Sigmoid colon (tissue), 7 donors: ENCODE data around the gene R3HDM2. TPM values are rescaled to one million over a fixed set of nuclear protein-coding genes. Genes with fewer than 3 reads are reported as not detected.

Source experiments
- DNase-seq: peaks from one replicate; pipeline ENCODE4 v3.0.0-alpha.2; 2019
- H3K27ac ChIP-seq, 4 donors: fragments of 200-600 bp; sonication (generic); one replicate each; pipeline ENCODE4 v1.5.1; 2016 to 2019; ENCODE audit warnings: mild to moderate bottlenecking in 1 of 4
- H3K27me3 ChIP-seq, 3 donors: fragments of 200-600 bp; sonication (generic); one replicate each; pipeline ENCODE4 v1.5.1; 2019; ENCODE audit warnings: mild to moderate bottlenecking in 1 of 3
- H3K36me3 ChIP-seq, 4 donors: fragments of 200-600 bp; sonication (generic); one replicate each; pipeline ENCODE4 v1.5.1; 2016 to 2019
- H3K4me1 ChIP-seq, 4 donors: fragments of 200-600 bp; sonication (generic); one replicate each; pipeline ENCODE4 v1.5.1; 2017 to 2019
- H3K4me3 ChIP-seq, 4 donors: fragments of 200-600 bp; sonication (generic); one replicate each; pipeline ENCODE4 v1.5.1; 2017 to 2019; ENCODE audit warnings: mild to moderate bottlenecking in 2 of 4, moderate library complexity in 1 of 4
- H3K9me3 ChIP-seq, 4 donors: fragments of 200-600 bp in 3 of 4; sonication (generic) in 3 of 4; one replicate each; pipeline versions ENCODE4 v1.5.1 to v1.6.1; 2013 to 2019
- CTCF ChIP-seq, 4 experiments: fragments of 450-650 bp in 3 of 4; fragments of 200-600 bp in 1 of 4; IDR thresholded peaks; one replicate each; pipeline ENCODE4 v1.5.1; 2016 to 2019; ENCODE audit warnings: antibody characterized with exemption in 4 of 4, mild to moderate bottlenecking in 3 of 4, moderate library complexity in 2 of 4
- EP300 ChIP-seq, 4 donors: sonication (generic); formaldehyde crosslinking; IDR thresholded peaks; one replicate each; pipeline ENCODE4 v1.6.1; 2017; ENCODE audit warnings: antibody characterized with exemption in 4 of 4
- POLR2A ChIP-seq, 2 donors: fragments of 450-650 bp; IDR thresholded peaks; one replicate each; pipeline ENCODE4 v1.6.1; 2016; ENCODE audit warnings: antibody characterized with exemption in 2 of 2, mild to moderate bottlenecking in 2 of 2, moderate library complexity in 2 of 2
- POLR2AphosphoS5 ChIP-seq, 4 donors: sonication (generic); formaldehyde crosslinking; IDR thresholded peaks; one replicate each; pipeline ENCODE4 v1.6.1; 2017; ENCODE audit warnings: antibody characterized with exemption in 4 of 4
- WGBS, 2 donors: extraction: QIAGEN DNeasy Blood & Tissue Kit; methylation state at CpG; one replicate each; pipeline ENCODE4 v1.1.7; 2013; 5-methylcytosine and 5-hydroxymethylcytosine counted together
- intact Hi-C: fragments of 100-400 bp; cut with DNase I; formaldehyde crosslinking; loops from one replicate; pipeline ENCODE4 v1.15.1; 2023
- polyA plus RNA-seq, 3 donors: library from polyadenylated mRNA; stranded (reverse); fragments of 200-250 nt; gene quantifications; one replicate each; pipeline ENCODE4 v1.2.3, GENCODE V29; 2013
- total RNA-seq, 4 donors: library from RNA; depleted of rRNA; stranded (reverse); fragments of >200 nt; gene quantifications; one replicate each; pipeline ENCODE4 v1.1.0, GENCODE V29; 2016
- donor health status: healthy with polysubstance abuse.
- donor health status: Bipolar disorder and iron deficiency.
- donor health status: healthy.

The R3HDM2 gene
- total and polyA plus RNA-seq, 7 donors, result 10.9 to 37.7 (median 28.3) TPM

- Histone ChIP-seq H3K36me3 (peaks cover 0 to 40% (median 24%) of the 10 kb centered on the region in 4 donors), H3K9me3 (no peaks in the 10 kb centered on the region), H3K27me3 (peaks cover 36 to 53% (median 42%) of the 10 kb centered on the region in 3 donors), H3K4me3 (no peak overlapping the region), H3K27ac (no peak overlapping the region), H3K4me1 (peaks cover 0 to 32% (median 28%) of the 10 kb centered on the region in 4 donors)
- intact Hi-C loops, result loop anchor here (1.0 kb wide), 2 partner anchors 25 to 29 kb away; no protein-coding TSS in a partner anchor
- TF ChIP-seq POLR2A (IDR thresholded peaks at IDR 0.05) (no peak), CTCF (IDR thresholded peaks at IDR 0.05) (no peak), POLR2AphosphoS5 (IDR thresholded peaks at IDR 0.05) (peak in 2 of 4 donors; percentile 1 to 3), EP300 (IDR thresholded peaks at IDR 0.05) (no peak)
- DNase-seq, result no peak
- 63 to 64% methylated on average over 4 of the region's 4 CpGs for WGBS, 2 donors
Observed at GRCh38 chr12:57213763-57214397, 217.0 kb downstream of the R3HDM2 start.

GRCh38 chr12:57213058-57213715 lies 217.7 kb downstream of the R3HDM2 start:
- 9 to 11% methylated on average over 16 of the region's 16 CpGs for WGBS, 2 donors
- Histone ChIP-seq H3K27ac (no peak overlapping the region), H3K36me3 (peaks cover 6 to 47% (median 27%) of the 10 kb centered on the region in 4 donors), H3K4me1 (peaks cover 0 to 32% (median 28%) of the 10 kb centered on the region in 4 donors), H3K9me3 (no peaks in the 10 kb centered on the region), H3K4me3 (no peak overlapping the region), H3K27me3 (peaks cover 34 to 46% (median 35%) of the 10 kb centered on the region in 3 donors)
- DNase-seq, result peak; percentile 93
- TF ChIP-seq POLR2AphosphoS5 (IDR thresholded peaks at IDR 0.05) (peak in 1 of 4 donors; percentile 44), EP300 (IDR thresholded peaks at IDR 0.05) (no peak), POLR2A (IDR thresholded peaks at IDR 0.05) (no peak), CTCF (IDR thresholded peaks at IDR 0.05) (peak; percentile 73 to 89 (median 78))
- intact Hi-C loops, result loop anchor here (1.0 kb wide), 1 partner anchor 30 kb away; no protein-coding TSS in a partner anchor

GRCh38 chr12:57212701-57213057 lies 218.2 kb downstream of the R3HDM2 start:
- Histone ChIP-seq H3K36me3 (peaks cover 8 to 52% (median 29%) of the 10 kb centered on the region in 4 donors), H3K4me1 (peaks cover 0 to 32% (median 28%) of the 10 kb centered on the region in 4 donors)

More at GRCh38 chr12:57212701-57213057, 218.2 kb downstream of the R3HDM2 start:
- TF ChIP-seq CTCF (IDR thresholded peaks at IDR 0.05), result no peak
- TF ChIP-seq EP300 (IDR thresholded peaks at IDR 0.05), result no peak
- TF ChIP-seq POLR2AphosphoS5 (IDR thresholded peaks at IDR 0.05), result no peak
- TF ChIP-seq POLR2A (IDR thresholded peaks at IDR 0.05), result no peak
- Histone ChIP-seq H3K4me3 (no peak overlapping the region), H3K27ac (no peak overlapping the region), H3K9me3 (no peaks in the 10 kb centered on the region), H3K27me3 (peaks cover 29 to 41% (median 30%) of the 10 kb centered on the region in 3 donors)
- WGBS, 2 donors, result 86 to 89% methylated on average over 7 of the region's 7 CpGs
- intact Hi-C loops, result loop anchor here (1.0 kb wide), 1 partner anchor 31 kb away; no protein-coding TSS in a partner anchor
- no peak for DNase-seq
